Fibroblast of lung (primary cell): ENCODE measurements around the gene CHRNB1.

ENCODE experiments used
- CTCF ChIP-seq, 2 donors: IDR thresholded peaks in 1 of 2; conservative IDR thresholded peaks in 1 of 2; 1 replicate in 1 of 2; 2 replicates in 1 of 2; pipeline ENCODE4 v1.5.1; 2011 to 2012; ENCODE audit warnings: low read length in 2 of 2, control low read depth in 1 of 2, inconsistent platforms in 1 of 2, low read depth in 1 of 2, mild to moderate bottlenecking in 1 of 2
- EZH2 ChIP-seq: IDR thresholded peaks from 2 replicates; pipeline ENCODE4 v1.5.1; 2012; ENCODE audit warnings: low read length, control low read depth, mild to moderate bottlenecking; ENCODE audit errors: missing control alignments

DNA sequence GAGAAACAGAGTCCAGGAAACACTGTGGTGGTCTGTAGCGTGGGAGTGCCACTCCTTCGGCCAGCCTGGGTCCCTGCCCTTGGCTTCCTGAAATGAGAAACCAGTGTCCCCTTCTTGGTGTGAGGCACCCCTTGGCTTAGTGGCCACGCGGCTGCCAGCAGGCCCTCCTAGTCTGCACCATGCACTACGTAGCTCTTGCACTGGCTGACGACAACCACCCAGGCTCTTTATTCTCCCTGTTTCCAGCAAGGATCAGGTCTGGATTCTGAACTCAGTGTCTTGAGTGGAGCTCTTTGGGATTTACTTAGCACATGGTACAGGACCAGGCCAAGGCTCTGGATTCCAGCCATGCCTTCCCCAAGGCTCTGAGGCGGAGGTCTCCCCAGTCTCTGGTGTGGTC lies 17.3 kb upstream of the CHRNB1 start:
- no peak for TF ChIP-seq CTCF (conservative IDR thresholded peaks at IDR 0.05 in 1 of 2, IDR thresholded peaks at IDR 0.05 in 1 of 2; ENCODE audit: low read depth in 1 of 2, low read length in 2 of 2)
- TF ChIP-seq EZH2: no peak
